HEK293T (cell line): ENCODE data around the gene PRPS2.

Source experiments
- ARNT ChIP-seq: fragments of 450-650 bp; IDR thresholded peaks from 2 replicates; pipeline ENCODE4 v1.6.1; 2017; ENCODE audit warnings: mild to moderate bottlenecking
- ELF4 ChIP-seq: fragments of 450-650 bp; IDR thresholded peaks from 2 replicates; pipeline ENCODE4 v1.6.1; 2017; ENCODE audit warnings: antibody characterized with exemption
- FOXM1 ChIP-seq: fragments of 450-650 bp; IDR thresholded peaks from 2 replicates; pipeline ENCODE4 v1.6.1; 2017; ENCODE audit warnings: mild to moderate bottlenecking, borderline replicate concordance
- L3MBTL2 ChIP-seq: fragments of 450-650 bp; conservative IDR thresholded peaks from 2 replicates; pipeline ENCODE4 v1.6.1; 2016; ENCODE audit warnings: mild to moderate bottlenecking
- LEF1 ChIP-seq: fragments of 450-650 bp; IDR thresholded peaks from 2 replicates; pipeline ENCODE4 v1.6.1; 2017; ENCODE audit warnings: mild to moderate bottlenecking, borderline replicate concordance
- NFRKB ChIP-seq: fragments of 450-650 bp; IDR thresholded peaks from 2 replicates; pipeline ENCODE4 v1.6.1; 2016; ENCODE audit warnings: mild to moderate bottlenecking, moderate library complexity
- PKNOX1 ChIP-seq: fragments of 450-650 bp; IDR thresholded peaks from 2 replicates; pipeline ENCODE4 v1.6.1; 2016
- SP1 ChIP-seq: fragments of 450-650 bp; IDR thresholded peaks from 2 replicates; pipeline ENCODE4 v1.6.1; 2017
- SUZ12 ChIP-seq: fragments of 450-650 bp; IDR thresholded peaks from 2 replicates; pipeline ENCODE4 v1.6.1; 2016; ENCODE audit warnings: mild to moderate bottlenecking
- TARDBP ChIP-seq: fragments of 450-650 bp; IDR thresholded peaks from 2 replicates; pipeline ENCODE4 v1.6.1; 2016

- TF ChIP-seq ELF4 (no peak), SP1 (no peak), FOXM1 (no peak), TARDBP (no peak), SUZ12 (no peak), LEF1 (no peak), PKNOX1 (no peak), NFRKB (no peak), L3MBTL2 (no peak), ARNT (no peak)
Measured at GRCh38 chrX:12866451-12867377, 75.5 kb downstream of the PRPS2 start, which contains the start of gene TLR7.
